Measurements from ENCODE around the gene B4GALT6.
A peak's percentile ranks its signal among the peaks of the same experiment; 100 is the strongest.
"Not testable (repeated sequence)": the region's sequence is repeated elsewhere in the genome, so short reads cannot be mapped to it uniquely, and the experiment has no call there.

The B4GALT6 gene, protein sequence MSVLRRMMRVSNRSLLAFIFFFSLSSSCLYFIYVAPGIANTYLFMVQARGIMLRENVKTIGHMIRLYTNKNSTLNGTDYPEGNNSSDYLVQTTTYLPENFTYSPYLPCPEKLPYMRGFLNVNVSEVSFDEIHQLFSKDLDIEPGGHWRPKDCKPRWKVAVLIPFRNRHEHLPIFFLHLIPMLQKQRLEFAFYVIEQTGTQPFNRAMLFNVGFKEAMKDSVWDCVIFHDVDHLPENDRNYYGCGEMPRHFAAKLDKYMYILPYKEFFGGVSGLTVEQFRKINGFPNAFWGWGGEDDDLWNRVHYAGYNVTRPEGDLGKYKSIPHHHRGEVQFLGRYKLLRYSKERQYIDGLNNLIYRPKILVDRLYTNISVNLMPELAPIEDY

DNA sequence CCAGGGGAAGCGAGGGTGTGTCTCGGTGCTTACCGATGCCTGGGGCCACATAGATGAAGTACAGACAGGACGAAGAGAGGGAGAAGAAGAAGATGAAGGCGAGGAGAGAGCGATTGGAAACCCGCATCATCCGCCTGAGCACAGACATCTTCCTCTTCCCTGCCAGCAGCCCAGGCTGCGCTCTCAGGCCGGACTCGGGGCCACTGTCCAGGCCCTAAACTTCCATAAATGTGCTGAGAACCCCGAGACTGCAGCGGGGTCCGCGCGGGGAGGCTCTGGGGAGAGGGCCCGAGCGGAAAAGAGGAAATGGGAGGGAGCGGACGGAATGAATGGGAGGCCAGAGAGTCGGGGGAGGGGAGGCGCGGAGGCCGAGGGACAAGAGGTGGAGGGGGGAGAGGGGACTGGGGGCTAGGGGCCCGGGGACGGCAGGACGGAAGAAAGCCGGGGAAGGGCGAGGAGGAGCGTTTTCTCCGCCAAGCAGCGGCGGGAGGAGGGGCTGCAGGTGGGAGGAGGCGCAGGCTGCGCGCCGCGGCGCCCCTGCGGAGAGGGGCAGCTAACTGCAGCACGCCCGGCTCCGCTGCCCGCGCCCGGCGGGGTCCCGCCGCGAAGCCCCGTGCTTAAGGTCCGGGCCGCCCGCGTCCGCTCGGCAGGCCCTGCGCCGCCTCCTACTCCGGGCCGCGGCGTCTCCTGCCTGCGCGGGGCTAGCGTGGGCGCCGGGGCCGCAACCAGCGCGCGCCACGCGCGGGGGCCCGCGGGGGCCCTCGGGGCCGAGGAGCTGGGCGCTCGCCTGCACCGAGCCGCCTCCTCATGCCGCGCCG lies at the start of gene B4GALT6:
TSS of gene B4GALT6 (minus strand) at position 303 of the 818 bp plus-strand sequence. CDS start at position 148, 155 bp downstream.
- H3K9me3 Mint-ChIP-seq: no peaks in the 10 kb centered on the region
- peaks cover 21% of the 10 kb centered on the region for H3K4me1 Mint-ChIP-seq (ENCODE audit: low read depth)
- no peak within 1 kb of the TSS for H3K27ac Mint-ChIP-seq
- no peaks in the 10 kb centered on the region for H3K36me3 Mint-ChIP-seq (ENCODE audit: low read depth)
- peaks cover 54% of the 10 kb centered on the region for H3K27me3 Mint-ChIP-seq
- H3K4me3 Mint-ChIP-seq: peak within 1 kb of the TSS; percentile 81

DNA sequence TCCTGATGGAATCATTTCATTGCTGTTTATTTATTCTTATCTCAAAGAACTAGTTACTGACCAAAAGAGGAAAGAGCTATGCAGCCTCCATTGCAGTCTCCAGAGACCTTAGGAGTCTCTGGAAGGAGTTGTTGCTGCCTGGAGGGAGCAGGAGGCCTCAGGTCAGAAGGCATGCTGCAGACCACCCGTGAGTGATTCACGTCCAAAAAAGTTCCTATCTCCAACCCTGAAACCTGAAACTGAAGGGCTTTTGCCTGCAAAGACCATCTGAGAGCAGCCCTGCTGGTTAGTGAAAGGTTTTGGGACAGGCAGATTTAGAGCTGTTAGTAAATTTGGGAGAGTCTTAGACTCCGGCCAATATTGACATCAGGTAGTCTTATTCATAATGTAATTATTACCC lies 47.2 kb upstream of the B4GALT6 start:
- H3K27ac Mint-ChIP-seq: no peak overlapping the region

DNA sequence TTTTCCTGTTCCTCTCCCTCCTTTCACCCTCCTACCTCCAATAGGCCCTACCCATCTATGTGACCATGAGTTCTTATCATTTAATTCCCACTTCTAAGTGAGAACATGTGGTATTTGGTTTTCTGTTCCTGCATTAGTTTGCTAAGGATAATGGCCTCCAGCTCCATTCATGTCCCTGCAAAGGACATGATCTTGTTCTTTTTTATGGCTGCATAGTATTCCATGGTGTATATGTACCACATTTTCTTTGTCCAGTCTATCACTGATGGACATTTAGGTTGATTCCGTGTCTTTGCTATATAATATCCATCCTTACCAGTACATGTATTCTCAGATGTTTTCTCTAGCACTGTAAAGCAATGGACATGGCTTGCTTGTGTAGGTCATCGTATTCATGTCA lies 44.8 kb upstream of the B4GALT6 start:
- not testable (repeated sequence) for H3K4me3 Mint-ChIP-seq; H3K36me3 Mint-ChIP-seq (ENCODE audit: low read depth); H3K27ac Mint-ChIP-seq; H3K9me3 Mint-ChIP-seq; H3K4me1 Mint-ChIP-seq (ENCODE audit: low read depth)
- peaks cover 22% of the 10 kb centered on the region for H3K27me3 Mint-ChIP-seq

More for the DNA sequence above, 47.2 kb upstream of the B4GALT6 start:
- H3K27me3 Mint-ChIP-seq: peaks cover 5% of the 10 kb centered on the region
- H3K4me3 Mint-ChIP-seq: no peak overlapping the region
- no peaks in the 10 kb centered on the region for H3K4me1 Mint-ChIP-seq (ENCODE audit: low read depth)
- no peaks in the 10 kb centered on the region for H3K9me3 Mint-ChIP-seq
- H3K36me3 Mint-ChIP-seq (ENCODE audit: low read depth): no peaks in the 10 kb centered on the region

DNA sequence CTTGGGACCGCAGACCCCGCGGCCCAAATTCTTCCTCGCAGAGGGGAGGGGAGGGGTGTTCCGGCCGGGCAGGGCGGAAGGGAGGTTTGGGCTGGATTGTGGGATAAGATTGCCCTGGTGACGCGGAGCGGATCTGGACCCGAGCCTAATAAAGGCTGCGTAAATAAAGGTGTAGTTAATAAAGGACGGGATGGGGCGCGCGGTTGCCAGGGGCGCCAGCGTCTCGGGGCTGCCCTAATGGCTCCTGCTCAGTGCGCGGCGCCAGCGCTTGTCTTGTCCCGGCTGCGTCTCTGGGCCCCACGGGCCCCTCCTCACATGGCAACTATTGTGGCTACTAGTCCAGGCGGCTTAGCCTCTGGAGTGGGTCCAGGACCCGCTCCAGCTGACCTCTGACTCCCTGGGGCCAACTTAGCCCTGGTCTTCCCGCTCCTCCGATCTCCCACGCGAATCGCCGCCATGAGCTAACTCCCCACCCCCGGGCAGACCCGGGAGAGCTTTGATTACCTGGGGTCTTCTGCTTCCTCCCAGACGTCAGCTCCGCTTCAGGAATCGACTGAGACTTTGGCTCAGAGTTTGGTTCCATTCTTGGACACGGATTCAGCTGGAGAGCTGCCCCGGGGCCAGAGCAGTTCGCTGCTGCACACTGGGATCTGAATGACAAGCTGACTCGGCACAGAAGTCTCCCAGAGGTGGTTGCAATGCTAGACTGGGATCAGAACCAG lies 39.8 kb upstream of the B4GALT6 start:
- H3K4me1 Mint-ChIP-seq (ENCODE audit: low read depth): peaks cover 4% of the 10 kb centered on the region
- H3K27ac Mint-ChIP-seq: no peak overlapping the region
- peaks cover 27% of the 10 kb centered on the region for H3K27me3 Mint-ChIP-seq
- peak overlapping the region; percentile 69 for H3K4me3 Mint-ChIP-seq
- H3K9me3 Mint-ChIP-seq: no peaks in the 10 kb centered on the region
- no peaks in the 10 kb centered on the region for H3K36me3 Mint-ChIP-seq (ENCODE audit: low read depth)

DNA sequence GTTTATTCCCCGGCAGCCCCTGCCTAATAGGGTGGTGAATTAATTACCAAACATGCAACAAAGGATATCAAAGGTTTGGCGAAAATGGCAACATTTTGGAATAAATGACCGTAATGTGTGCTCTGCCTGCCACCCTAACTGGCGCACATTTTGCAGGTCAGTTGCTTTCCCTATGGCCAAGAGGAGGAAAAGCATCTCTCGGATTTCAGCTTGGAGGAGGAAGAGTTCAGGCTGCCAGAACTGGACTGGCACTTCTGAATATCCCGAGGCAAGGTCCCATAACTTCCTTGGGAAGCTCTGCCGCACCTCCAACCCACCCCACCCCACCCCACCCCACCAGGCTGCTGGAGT lies 39.2 kb upstream of the B4GALT6 start:
- peaks cover 4% of the 10 kb centered on the region for H3K4me1 Mint-ChIP-seq (ENCODE audit: low read depth)
- no peaks in the 10 kb centered on the region for H3K36me3 Mint-ChIP-seq (ENCODE audit: low read depth)
- peaks cover 25% of the 10 kb centered on the region for H3K27me3 Mint-ChIP-seq
- no peaks in the 10 kb centered on the region for H3K9me3 Mint-ChIP-seq
- H3K4me3 Mint-ChIP-seq: no peak overlapping the region
- H3K27ac Mint-ChIP-seq: no peak overlapping the region

DNA sequence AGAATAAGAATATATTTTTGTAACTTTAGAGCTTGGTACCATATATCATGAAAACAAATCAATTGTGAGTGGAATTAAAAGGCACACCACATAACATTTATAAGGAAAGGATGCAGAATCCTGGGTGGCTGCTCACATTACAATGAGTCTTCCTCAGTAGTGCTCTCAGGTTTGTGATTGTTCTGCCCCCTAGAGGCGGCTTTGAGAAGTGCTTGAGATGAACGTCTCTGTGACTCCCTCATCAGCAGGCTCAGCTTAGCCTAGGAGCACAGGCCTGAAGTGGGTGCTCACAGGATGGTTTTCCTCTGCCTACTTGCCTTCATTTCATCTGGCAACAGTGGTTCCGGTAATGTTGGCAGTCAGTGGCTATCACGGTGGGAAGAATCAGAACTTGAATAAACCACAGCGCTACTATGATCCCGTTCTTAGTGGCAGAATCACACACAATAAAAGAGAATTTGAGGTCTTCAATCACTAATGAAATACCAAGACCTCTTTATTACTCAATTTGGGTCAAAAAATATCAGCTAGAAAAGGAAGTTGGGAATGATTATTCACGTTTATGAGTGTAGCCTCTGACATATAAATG lies 38.1 kb upstream of the B4GALT6 start:
- H3K27ac Mint-ChIP-seq: no peak overlapping the region
- H3K9me3 Mint-ChIP-seq: no peaks in the 10 kb centered on the region
- no peak overlapping the region for H3K4me3 Mint-ChIP-seq
- peaks cover 4% of the 10 kb centered on the region for H3K4me1 Mint-ChIP-seq (ENCODE audit: low read depth)
- no peaks in the 10 kb centered on the region for H3K36me3 Mint-ChIP-seq (ENCODE audit: low read depth)
- H3K27me3 Mint-ChIP-seq: peaks cover 25% of the 10 kb centered on the region

DNA sequence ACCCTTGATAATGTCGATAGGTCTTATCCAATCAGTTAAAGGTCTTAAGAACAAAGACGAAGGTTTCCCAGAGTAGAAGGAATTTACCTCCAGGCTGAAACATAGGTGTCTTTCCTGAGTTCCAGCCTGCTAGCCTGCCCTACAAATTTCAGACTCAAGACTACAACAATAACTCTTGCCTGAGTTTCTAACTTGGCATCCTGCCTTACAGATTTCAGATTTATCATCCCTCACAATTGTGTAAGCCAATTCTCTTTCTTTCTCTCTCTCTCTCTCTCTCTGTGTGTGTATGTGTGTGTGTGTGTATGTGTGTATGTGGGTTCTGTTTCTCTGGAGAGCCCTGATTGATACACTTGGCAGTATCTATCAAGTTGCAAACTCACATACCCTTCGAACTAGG lies 37.2 kb upstream of the B4GALT6 start:
- Mint-ChIP-seq H3K4me3 (no peak overlapping the region), H3K4me1 (ENCODE audit: low read depth) (peaks cover 4% of the 10 kb centered on the region), H3K9me3 (no peaks in the 10 kb centered on the region), H3K27me3 (peaks cover 25% of the 10 kb centered on the region), H3K36me3 (ENCODE audit: low read depth) (no peaks in the 10 kb centered on the region), H3K27ac (no peak overlapping the region)

DNA sequence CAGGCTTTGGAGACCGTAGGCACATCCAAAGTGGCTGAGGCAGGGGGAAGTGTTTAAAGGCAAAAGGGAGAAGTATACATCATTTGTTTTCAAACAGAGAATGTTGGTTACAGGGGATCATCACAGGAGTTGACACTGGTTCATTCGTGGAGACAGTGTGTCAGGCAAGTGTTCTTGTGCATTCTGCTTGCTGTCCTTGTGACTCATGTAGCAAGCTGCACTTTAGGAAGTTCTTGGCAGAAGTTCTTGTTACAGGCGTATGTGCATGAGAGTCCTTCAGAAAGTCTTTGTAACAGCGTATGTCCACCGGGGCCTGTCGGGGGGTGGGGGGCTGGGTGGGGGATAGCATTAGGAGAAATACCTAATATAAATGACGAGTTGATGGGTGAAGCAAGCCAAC lies 36.5 kb upstream of the B4GALT6 start:
- Mint-ChIP-seq H3K4me3 (no peak overlapping the region), H3K9me3 (no peaks in the 10 kb centered on the region), H3K27me3 (peaks cover 22% of the 10 kb centered on the region), H3K36me3 (ENCODE audit: low read depth) (no peaks in the 10 kb centered on the region), H3K27ac (no peak overlapping the region), H3K4me1 (ENCODE audit: low read depth) (peaks cover 4% of the 10 kb centered on the region)

DNA sequence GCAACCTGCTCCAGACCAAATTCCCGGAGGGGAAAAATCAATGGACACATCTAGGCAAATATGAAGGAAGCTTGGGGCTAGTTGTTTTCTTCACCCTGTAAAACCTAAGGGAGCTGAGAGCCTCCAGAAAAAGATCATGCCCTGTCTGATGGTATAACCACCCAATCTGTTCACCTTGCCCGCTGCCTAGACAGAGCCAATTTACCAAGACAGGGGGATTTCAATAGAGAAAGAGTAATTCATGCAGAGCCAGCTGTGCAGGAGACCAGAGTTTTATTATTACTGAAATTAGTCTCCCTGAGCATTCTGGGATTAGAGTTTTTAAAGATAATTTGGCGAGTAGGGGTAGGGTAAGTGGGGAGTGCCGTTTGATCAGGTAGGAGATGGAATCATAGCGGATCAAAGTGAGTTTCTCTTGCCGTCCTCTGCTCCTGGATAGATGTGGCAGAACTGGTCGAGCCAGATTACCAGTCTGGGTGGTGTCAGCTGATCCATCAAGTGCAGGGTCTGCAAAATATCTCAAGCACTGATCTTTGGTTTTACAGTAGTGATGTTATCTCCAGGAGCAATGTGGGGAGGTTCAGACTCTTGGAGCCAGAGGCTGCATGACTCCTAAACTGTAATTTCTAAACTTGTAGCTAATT lies 35.1 kb upstream of the B4GALT6 start:
- Mint-ChIP-seq H3K36me3 (ENCODE audit: low read depth) (no peaks in the 10 kb centered on the region), H3K9me3 (no peaks in the 10 kb centered on the region), H3K4me3 (no peak overlapping the region), H3K4me1 (ENCODE audit: low read depth) (peaks cover 3% of the 10 kb centered on the region), H3K27me3 (peaks cover 11% of the 10 kb centered on the region), H3K27ac (no peak overlapping the region)

DNA sequence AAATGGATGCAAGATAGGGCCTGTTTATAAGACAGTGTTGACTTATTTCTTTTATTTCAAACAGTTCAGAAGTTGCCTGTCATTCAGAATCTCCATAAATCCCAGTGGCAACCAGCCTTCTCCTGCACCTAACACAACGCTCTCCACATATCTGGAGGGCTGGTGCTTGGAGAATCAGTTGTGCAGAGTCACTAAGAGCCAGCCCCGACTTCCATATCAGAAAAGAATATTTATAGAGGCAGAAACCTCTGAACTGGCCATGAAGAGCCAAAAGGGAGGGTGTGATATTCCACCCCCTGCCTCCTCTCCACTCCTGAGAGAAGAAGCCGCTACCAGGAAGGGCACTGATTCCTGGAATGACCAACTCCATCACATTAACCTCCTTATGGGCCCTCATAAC lies 34.0 kb upstream of the B4GALT6 start:
- Mint-ChIP-seq H3K27ac (no peak overlapping the region), H3K4me1 (ENCODE audit: low read depth) (no peaks in the 10 kb centered on the region), H3K36me3 (ENCODE audit: low read depth) (no peaks in the 10 kb centered on the region), H3K9me3 (no peaks in the 10 kb centered on the region), H3K27me3 (peaks cover 5% of the 10 kb centered on the region), H3K4me3 (no peak overlapping the region)

DNA sequence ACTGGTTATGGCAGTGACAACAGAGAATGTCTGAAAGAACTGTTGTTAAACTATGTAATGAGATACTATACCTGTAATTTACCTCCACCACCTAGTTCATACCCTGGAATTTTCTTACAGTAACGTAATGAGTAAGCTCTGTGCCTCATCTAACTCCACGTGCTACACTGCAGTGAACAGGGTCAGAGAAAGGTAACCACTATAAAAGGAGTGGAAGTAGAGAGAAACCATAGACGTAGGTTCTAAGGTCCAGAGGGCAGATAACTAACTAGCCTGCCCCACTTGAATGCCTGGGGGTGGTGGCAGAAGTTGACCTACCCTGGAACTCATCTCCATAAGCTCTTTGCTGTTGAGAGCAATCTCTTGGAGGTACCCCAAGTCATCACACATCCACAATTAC lies 32.0 kb upstream of the B4GALT6 start:
- H3K9me3 Mint-ChIP-seq: no peaks in the 10 kb centered on the region
- H3K4me1 Mint-ChIP-seq (ENCODE audit: low read depth): no peaks in the 10 kb centered on the region
- no peak overlapping the region for H3K27ac Mint-ChIP-seq
- no peaks in the 10 kb centered on the region for H3K27me3 Mint-ChIP-seq
- no peaks in the 10 kb centered on the region for H3K36me3 Mint-ChIP-seq (ENCODE audit: low read depth)
- H3K4me3 Mint-ChIP-seq: no peak overlapping the region

DNA sequence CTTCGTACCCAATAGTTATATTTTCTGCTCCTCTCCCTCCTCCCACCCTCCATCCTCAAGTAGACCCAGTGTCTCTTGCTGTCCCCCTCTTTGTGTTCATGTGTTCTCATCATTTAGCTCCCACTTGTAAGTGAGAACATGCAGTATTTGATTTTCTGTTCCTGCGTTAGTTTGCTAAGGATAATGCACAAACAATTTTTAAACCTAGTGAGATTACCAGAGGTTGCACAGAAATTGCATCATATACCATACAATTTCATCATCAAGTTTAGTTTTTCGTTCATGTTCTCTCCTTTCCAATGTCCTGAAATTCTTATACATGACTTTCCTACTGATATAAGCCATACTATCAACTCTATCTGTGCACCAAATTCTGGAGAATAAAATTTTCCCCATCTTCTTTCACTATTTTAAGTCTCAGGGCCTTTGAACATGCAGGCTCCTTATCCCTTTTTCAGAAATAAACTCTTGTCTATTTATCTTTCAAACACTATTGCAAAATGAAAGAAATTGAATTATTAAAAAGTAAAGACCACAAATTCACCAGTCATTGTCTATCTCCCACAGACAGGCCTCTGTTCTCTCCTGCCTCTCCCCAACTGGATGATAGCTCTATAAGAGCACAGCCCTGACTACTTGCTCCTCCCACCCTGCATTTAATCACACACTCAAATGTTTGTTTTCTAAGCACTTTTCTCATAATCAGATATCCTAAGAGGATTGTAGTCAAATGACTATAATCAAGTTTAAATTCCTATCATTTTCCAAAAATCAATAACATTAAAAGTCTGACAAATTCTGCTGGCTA lies 27.2 kb upstream of the B4GALT6 start:
- Mint-ChIP-seq H3K9me3 (no peaks in the 10 kb centered on the region), H3K4me1 (ENCODE audit: low read depth) (no peaks in the 10 kb centered on the region), H3K4me3 (no peak overlapping the region), H3K36me3 (ENCODE audit: low read depth) (no peaks in the 10 kb centered on the region), H3K27me3 (no peaks in the 10 kb centered on the region), H3K27ac (no peak overlapping the region)

DNA sequence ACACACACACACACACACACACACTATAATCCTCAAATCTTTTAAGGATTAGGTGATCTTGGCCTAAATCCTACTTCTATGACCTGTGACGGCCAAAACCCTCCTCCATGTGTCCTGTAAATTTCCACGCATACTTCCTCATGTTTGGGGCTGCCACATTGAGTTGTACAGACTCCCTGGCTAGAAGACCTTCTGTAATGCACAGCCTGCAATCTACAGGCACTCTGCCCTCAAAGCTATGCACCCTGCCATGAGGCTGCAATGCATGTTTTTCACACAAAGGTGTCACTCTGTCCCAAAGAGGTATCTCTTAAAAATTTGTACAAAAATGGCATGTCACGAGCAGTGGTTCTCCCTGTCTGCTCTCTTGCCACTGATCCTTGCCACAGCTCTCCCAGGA lies 26.4 kb upstream of the B4GALT6 start:
- Mint-ChIP-seq H3K27ac (no peak overlapping the region), H3K4me1 (ENCODE audit: low read depth) (no peaks in the 10 kb centered on the region), H3K9me3 (no peaks in the 10 kb centered on the region), H3K27me3 (no peaks in the 10 kb centered on the region), H3K4me3 (no peak overlapping the region), H3K36me3 (ENCODE audit: low read depth) (no peaks in the 10 kb centered on the region)

DNA sequence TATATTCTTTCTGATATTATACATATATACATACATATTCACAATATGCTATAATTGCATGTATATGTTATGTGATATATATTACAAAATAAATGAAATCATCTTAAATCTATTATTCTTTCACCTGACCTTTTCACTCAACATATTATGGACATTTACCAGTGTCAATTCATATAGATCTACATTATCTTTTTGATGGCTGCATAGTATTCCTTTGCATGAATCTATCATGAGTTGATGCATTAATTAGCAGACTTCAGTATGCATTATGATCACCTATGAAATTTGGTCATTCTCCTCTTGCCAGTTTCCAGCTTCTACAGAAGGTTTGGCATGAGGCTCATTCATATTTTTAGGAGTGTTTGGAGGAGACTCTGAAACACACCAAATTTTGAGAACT lies 23.4 kb upstream of the B4GALT6 start:
- Mint-ChIP-seq H3K9me3 (no peaks in the 10 kb centered on the region), H3K4me1 (ENCODE audit: low read depth) (peaks cover under 1% of the 10 kb centered on the region), H3K27me3 (no peaks in the 10 kb centered on the region), H3K4me3 (no peak overlapping the region), H3K36me3 (ENCODE audit: low read depth) (no peaks in the 10 kb centered on the region), H3K27ac (no peak overlapping the region)

Measured in stimulated activated naive CD8-positive, alpha-beta T cell treated with anti-CD3 and anti-CD28 coated beads, Interleukin-15, Interleukin-2, amounts not matched to agents 100 ng/mL and 50 ng/mL, for 24 hours (primary cell).